ENCODE measurements around the gene SPG11.

Gene SPG11

DNA sequence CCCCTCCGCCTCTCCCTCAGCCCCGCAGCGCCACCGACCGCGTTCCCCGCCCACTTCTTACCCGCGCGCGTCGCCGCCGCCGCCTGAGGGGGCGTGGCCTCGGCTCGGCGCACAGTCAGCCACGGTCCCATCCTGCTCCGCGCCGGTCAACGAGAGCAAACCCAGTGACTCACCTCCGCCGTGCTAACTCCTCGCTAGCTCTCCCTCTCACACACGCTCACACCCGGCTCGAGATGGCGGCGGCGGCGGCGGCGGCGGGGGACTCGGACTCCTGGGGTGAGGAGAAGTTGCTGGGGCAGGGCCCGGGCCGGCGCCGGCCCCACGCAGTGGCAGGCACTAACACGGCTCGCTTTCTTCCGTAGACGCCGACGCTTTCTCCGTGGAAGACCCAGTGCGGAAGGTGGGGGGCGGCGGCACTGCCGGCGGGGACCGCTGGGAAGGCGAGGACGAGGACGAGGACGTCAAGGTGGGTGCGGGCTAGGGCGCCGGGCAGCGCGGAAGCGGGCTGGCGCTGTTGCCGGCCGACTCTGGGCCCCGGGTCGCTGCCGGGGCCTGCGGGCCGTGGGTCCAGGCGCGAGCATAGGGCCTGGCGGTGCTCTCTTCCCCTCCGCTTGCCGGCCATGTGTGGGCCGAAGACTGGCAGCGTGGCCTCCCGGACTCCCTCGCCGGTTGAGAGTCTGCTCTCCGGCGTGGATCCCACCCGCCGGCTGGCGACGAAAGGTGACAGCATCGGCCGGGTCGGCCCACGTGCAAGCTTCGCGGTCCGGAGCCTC lies 126.3 kb downstream of the SPG11 start, which contains the start of gene EIF3J:
Gene EIF3J, plus strand, starts transcription at position 186 of the 773 bp plus-strand sequence. Its CDS starts 48 bp downstream, at position 234.
- Histone ChIP-seq H3K4me3 (ENCODE audit: low read depth in 1 of 2, low read length in 2 of 2) (peak within 1 kb of the TSS; percentile 75 to 86), H3K27me3 (ENCODE audit: insufficient read depth, low read length, poor library complexity) (no peaks in the 10 kb centered on the region), H3K9me3 (ENCODE audit: insufficient read depth, low read length, severe bottlenecking) (no peaks in the 10 kb centered on the region), H2AFZ (ENCODE audit: low read depth, low read length) (peak within 1 kb of the TSS; percentile 100), H3K27ac (ENCODE audit: low read length) (peak within 1 kb of the TSS; percentile 93), H3K9ac (ENCODE audit: low read depth, low read length) (peak within 1 kb of the TSS; percentile 97), H3K4me1 (ENCODE audit: insufficient read depth, low read length) (peaks cover 42% of the 10 kb centered on the region), H3K4me2 (ENCODE audit: insufficient read depth, low read length) (peak within 1 kb of the TSS; percentile 96), H3K79me2 (ENCODE audit: insufficient read depth, low read length) (peaks cover 56% of the 10 kb centered on the region), H4K20me1 (ENCODE audit: insufficient read depth, low read length) (peaks cover 6% of the 10 kb centered on the region; the same call in 1 of the 2 replicates), H3K36me3 (ENCODE audit: insufficient read depth, low read length) (peaks cover 25% of the 10 kb centered on the region)
- DNase-seq = peak; percentile 93
- TF ChIP-seq, protein P1, sequence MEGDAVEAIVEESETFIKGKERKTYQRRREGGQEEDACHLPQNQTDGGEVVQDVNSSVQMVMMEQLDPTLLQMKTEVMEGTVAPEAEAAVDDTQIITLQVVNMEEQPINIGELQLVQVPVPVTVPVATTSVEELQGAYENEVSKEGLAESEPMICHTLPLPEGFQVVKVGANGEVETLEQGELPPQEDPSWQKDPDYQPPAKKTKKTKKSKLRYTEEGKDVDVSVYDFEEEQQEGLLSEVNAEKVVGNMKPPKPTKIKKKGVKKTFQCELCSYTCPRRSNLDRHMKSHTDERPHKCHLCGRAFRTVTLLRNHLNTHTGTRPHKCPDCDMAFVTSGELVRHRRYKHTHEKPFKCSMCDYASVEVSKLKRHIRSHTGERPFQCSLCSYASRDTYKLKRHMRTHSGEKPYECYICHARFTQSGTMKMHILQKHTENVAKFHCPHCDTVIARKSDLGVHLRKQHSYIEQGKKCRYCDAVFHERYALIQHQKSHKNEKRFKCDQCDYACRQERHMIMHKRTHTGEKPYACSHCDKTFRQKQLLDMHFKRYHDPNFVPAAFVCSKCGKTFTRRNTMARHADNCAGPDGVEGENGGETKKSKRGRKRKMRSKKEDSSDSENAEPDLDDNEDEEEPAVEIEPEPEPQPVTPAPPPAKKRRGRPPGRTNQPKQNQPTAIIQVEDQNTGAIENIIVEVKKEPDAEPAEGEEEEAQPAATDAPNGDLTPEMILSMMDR (IDR thresholded peaks at IDR 0.05; ENCODE audit: borderline replicate concordance, extremely low read depth, low read length, poor library complexity, severe bottlenecking) = no peak
- TF ChIP-seq EZH2 (IDR thresholded peaks at IDR 0.05; ENCODE audit: borderline replicate concordance, low read depth, low read length, severe bottlenecking) = no peak
- ATAC-seq (ENCODE audit: insufficient read depth, low read depth) = peak; percentile 94

DNA sequence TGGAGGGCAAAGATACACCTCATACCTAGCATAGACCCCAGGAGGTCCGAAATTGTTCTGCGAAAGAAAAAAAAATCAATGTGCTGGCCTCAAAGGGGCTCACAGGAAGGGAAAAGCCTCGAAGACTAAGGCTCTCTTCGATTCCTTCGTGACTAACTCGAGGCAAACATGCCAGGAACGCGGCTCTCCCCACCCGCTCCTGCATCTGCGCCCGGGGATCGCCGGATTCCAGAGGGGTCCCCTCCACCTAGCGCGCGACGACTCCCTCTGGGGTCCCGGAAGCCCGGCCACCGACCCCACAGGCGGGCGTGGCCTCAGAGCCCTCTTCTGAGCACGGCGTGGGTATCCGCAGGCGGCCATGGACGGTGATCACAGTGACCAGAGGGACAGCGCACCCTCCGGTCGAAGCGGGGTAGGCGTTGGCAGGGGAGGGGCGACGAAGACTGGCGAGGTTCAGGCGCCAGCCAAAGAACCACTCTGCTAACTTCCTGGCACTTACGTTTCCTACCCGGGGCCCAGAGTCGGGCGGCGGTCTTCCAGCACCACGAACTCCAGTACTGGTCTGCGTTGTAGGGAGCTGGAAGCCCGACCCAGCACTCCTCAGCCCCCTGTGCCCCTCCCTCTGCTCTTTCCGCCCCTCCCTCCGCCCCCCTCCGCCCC lies 127.0 kb downstream of the SPG11 start:
- Histone ChIP-seq H3K9me3 (ENCODE audit: insufficient read depth, low read length, severe bottlenecking) (no peaks in the 10 kb centered on the region), H3K36me3 (ENCODE audit: insufficient read depth, low read length) (peaks cover 21% of the 10 kb centered on the region), H3K79me2 (ENCODE audit: insufficient read depth, low read length) (peaks cover 49% of the 10 kb centered on the region), H2AFZ (ENCODE audit: low read depth, low read length) (peak overlapping the region; percentile 100), H3K4me2 (ENCODE audit: insufficient read depth, low read length) (peak overlapping the region; percentile 96), H4K20me1 (ENCODE audit: insufficient read depth, low read length) (peaks cover 6% of the 10 kb centered on the region; the same call in 1 of the 2 replicates), H3K4me3 (ENCODE audit: low read depth in 1 of 2, low read length in 2 of 2) (peak overlapping the region; percentile 75 to 86), H3K4me1 (ENCODE audit: insufficient read depth, low read length) (peaks cover 38% of the 10 kb centered on the region), H3K27ac (ENCODE audit: low read length) (peak overlapping the region; percentile 93), H3K27me3 (ENCODE audit: insufficient read depth, low read length, poor library complexity) (no peaks in the 10 kb centered on the region), H3K9ac (ENCODE audit: low read depth, low read length) (peak overlapping the region; percentile 97)
- TF ChIP-seq EZH2 (IDR thresholded peaks at IDR 0.05; ENCODE audit: borderline replicate concordance, low read depth, low read length, severe bottlenecking) = no peak
- TF ChIP-seq, protein P1 (IDR thresholded peaks at IDR 0.05; ENCODE audit: borderline replicate concordance, extremely low read depth, low read length, poor library complexity, severe bottlenecking) = peak; percentile 42
- DNase-seq (no peak), ATAC-seq (ENCODE audit: insufficient read depth, low read depth) (peak; percentile 69)

DNA sequence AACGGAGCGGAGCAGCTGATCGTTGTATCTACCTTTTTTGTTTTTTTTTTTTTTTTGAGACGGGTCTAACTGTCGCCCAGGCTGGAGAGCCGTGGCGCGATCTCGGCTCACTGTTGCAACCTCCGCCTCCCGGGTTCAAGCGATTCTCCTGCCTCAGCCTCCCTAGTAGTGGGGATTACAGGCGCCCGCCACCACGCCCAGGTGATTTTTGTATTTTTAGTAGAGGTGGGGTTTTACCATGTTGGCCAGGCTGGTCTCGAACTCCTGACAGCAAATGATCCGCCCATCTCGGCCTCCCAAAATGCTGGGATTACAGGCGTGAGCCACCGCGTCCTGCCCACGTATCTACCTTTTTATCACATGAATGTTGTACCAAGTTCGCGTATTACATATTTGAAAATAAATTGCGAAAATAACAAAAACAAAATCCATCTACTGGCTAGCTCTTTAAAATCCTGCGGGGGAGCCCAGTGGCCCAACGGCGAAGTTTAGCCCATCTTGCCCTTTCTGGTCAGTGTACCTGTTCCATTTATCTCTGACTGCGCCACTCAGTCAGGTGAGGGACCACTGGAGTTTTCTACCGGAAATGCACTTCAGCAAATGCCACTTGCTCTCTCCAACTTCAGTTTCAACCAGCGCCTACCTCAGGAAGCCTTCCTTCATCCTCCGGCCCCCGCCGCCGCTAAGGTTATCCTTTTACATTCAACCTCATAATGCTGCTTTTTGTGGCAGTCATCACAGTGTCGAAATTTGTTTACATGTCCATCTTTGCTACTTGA lies 127.8 kb downstream of the SPG11 start:
- ATAC-seq (ENCODE audit: insufficient read depth, low read depth) = no peak
- H2AFZ ChIP-seq (ENCODE audit: low read depth, low read length) = peak overlapping the region; percentile 100
- TF ChIP-seq, protein P1 (IDR thresholded peaks at IDR 0.05; ENCODE audit: borderline replicate concordance, extremely low read depth, low read length, poor library complexity, severe bottlenecking) = no peak
- no peak for TF ChIP-seq EZH2 (IDR thresholded peaks at IDR 0.05; ENCODE audit: borderline replicate concordance, low read depth, low read length, severe bottlenecking)

More for the DNA sequence above, 127.8 kb downstream of the SPG11 start:
- H3K27me3 ChIP-seq (ENCODE audit: insufficient read depth, low read length, poor library complexity) = no peaks in the 10 kb centered on the region
- H3K4me2 ChIP-seq (ENCODE audit: insufficient read depth, low read length) = peak overlapping the region; percentile 96
- H3K27ac ChIP-seq (ENCODE audit: low read length) = peak overlapping the region; percentile 93
- peaks cover 31% of the 10 kb centered on the region for H3K4me1 ChIP-seq (ENCODE audit: insufficient read depth, low read length)
- DNase-seq = no peak
- H3K79me2 ChIP-seq (ENCODE audit: insufficient read depth, low read length) = peaks cover 42% of the 10 kb centered on the region
- H3K4me3 ChIP-seq (ENCODE audit: low read depth in 1 of 2, low read length in 2 of 2) = peak overlapping the region; percentile 75 to 86
- peak overlapping the region; percentile 97 for H3K9ac ChIP-seq (ENCODE audit: low read depth, low read length)
- H3K9me3 ChIP-seq (ENCODE audit: insufficient read depth, low read length, severe bottlenecking) = no peaks in the 10 kb centered on the region
- H3K36me3 ChIP-seq (ENCODE audit: insufficient read depth, low read length) = peaks cover 14% of the 10 kb centered on the region
- H4K20me1 ChIP-seq (ENCODE audit: insufficient read depth, low read length) = peaks cover 4% of the 10 kb centered on the region; the same call in 1 of the 2 replicates
